RWPE1 (cell line): Measurements from ENCODE around the gene PLXNC1.

Experiments
- CTCF ChIA-PET: fragments of 350-600 bp; sonication (Branson Sonifier 250); formaldehyde crosslinking; extraction: SDS; loops from one replicate; lab custom pipeline; 2021; lab: Yijun Ruan, JAX
- POLR2A ChIA-PET: fragments of 400-600 bp; formaldehyde crosslinking; extraction: SDS; loops from one replicate; lab custom pipeline; 2020; ENCODE audit warnings: antibody characterized with exemption; ENCODE audit not compliant: low non-redundant PET; lab: Yijun Ruan, JAX
- DNase-seq: peaks from one replicate; pipeline ENCODE4 v3.0.0; 2012; ENCODE audit warnings: low spot score
- H3K27ac ChIP-seq: fragments of 450-650 bp; 2 replicates; pipeline ENCODE4 v1.5.1; 2017
- TF ChIP-seq, protein P1 (sequence below): fragments of 450-650 bp; conservative IDR thresholded peaks from 2 replicates; pipeline ENCODE4 v1.5.1; 2017; ENCODE audit warnings: low read depth, mild to moderate bottlenecking

PLXNC1 gene

DNA sequence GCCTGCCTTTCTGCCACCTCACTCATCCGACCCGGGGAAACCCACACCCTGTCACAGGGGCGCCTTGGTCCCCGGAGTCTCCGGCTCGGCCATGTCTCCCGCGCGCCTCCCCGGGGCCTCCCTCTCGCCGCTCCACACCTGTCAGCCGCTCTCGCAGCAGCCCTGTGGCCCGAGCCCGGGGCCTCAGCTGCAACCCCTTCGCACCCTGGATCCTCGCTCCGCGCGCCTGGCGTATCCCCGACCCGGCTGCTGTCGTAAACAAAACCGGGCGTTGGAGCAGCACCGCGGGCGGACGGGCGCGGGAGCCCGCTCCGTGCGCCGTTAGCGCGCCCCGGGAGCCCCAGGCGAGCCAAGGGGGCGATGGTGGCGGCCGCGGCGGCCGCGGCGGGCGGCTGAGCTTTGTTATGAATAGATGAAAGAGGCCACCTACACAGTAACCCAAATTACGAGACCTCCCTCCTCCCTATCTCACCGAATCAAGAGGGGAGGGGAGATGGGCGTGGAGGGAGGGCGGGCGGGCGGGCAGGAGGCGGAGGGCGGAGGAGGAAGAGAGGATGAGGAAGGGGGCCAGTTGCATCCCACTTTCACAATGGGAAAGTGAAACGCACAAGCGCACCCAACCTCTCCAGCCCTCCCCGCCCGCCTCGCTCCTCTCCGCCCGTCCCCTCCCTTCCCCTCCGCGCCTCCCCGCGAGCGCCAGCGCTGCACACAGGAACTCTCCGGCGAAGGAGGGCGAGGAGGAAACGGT, at the start of gene PLXNC1:
Gene PLXNC1 (plus strand): TSS at position 587 of the 748 bp plus-strand sequence. CDS start 395 bp downstream, outside the sequence.
- no peak for DNase-seq
- CTCF ChIA-PET, result interaction anchor here (0.6 kb wide), 1 partner anchor 521 kb away, joined by 3 read pairs; no protein-coding TSS in a partner anchor
- POLR2A ChIA-PET, result no interaction called here
- H3K27ac ChIP-seq, result no peak within 1 kb of the TSS
- TF ChIP-seq, protein P1, sequence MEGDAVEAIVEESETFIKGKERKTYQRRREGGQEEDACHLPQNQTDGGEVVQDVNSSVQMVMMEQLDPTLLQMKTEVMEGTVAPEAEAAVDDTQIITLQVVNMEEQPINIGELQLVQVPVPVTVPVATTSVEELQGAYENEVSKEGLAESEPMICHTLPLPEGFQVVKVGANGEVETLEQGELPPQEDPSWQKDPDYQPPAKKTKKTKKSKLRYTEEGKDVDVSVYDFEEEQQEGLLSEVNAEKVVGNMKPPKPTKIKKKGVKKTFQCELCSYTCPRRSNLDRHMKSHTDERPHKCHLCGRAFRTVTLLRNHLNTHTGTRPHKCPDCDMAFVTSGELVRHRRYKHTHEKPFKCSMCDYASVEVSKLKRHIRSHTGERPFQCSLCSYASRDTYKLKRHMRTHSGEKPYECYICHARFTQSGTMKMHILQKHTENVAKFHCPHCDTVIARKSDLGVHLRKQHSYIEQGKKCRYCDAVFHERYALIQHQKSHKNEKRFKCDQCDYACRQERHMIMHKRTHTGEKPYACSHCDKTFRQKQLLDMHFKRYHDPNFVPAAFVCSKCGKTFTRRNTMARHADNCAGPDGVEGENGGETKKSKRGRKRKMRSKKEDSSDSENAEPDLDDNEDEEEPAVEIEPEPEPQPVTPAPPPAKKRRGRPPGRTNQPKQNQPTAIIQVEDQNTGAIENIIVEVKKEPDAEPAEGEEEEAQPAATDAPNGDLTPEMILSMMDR, result no peak

DNA sequence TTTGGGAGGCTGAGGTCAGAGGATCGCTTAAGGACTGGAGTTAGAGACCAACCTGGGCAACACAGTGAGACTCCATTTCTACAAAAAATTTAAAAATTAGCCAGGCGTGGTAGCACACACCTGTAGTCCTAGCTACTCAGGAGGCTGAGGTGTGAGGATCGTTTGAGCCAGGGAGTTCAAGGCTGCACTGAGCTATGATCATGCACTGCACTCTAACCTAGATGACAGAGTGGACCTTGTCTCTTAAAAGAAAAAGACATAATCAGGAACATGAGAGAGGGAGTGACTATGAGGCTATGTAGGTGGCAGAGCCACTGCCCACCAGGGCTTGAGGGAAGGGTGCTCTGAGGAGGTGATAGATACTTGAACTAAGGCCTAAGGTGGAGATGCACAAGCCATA, 49.2 kb upstream of the PLXNC1 start:
- no peak for DNase-seq
- ChIA-PET POLR2A (no interaction called here), CTCF (no interaction called here)
- peak overlapping the region; percentile 79 for H3K27ac ChIP-seq
- TF ChIP-seq, protein P1, result no peak

DNA sequence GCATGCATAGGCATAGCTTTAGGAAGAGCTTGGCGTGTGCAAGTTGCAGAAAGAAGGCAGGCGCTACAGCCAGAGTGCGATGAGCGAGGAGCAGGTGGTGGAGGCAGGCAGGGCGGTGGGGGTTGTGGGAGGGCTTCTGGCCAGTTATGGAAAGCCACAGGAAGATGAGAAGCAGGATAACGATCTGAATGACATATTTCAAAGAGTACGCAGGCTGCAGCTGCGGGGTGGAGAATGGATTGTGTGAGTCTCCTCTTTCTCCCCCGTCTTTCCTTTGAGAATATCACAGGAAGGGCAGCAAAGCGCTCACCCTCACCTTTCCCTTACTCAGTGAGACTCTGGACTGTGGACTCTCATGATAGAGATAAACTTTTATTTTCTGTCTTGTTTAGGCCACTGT, 48.7 kb upstream of the PLXNC1 start:
- peak; percentile 15 for DNase-seq
- POLR2A ChIA-PET, result no interaction called here
- TF ChIP-seq, protein P1, result no peak
- H3K27ac ChIP-seq, result peak overlapping the region; percentile 79
- CTCF ChIA-PET, result no interaction called here

DNA sequence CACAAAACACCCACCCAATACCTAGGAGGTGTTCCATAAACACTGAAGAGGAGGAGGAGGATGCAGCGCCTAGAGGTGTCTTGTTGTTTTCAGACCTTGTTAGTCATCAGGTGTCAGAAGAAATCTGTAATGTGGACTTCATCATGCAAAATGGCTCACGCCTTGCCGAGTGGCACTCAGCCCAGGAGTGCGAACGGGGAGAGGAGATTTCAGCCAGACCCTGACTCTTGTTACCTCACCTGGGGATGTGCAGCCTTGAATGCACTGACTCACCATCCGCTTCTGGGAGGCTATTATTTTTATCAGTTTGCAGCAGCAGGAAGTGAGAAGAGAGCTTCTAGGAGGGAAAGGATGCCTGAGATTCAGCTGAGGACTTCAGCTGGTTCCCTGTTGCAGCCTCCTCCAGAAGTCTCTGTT, 48.2 kb upstream of the PLXNC1 start:
- TF ChIP-seq, protein P1, result no peak
- DNase-seq, result peak; percentile 79
- H3K27ac ChIP-seq, result peak overlapping the region; percentile 79
- CTCF ChIA-PET, result interaction anchor here (1.0 to 4.5 kb wide), 6 partner anchors 251 to 597 kb away, joined by 3 to 61 read pairs (median 28); no protein-coding TSS in a partner anchor
- POLR2A ChIA-PET, result no interaction called here

DNA sequence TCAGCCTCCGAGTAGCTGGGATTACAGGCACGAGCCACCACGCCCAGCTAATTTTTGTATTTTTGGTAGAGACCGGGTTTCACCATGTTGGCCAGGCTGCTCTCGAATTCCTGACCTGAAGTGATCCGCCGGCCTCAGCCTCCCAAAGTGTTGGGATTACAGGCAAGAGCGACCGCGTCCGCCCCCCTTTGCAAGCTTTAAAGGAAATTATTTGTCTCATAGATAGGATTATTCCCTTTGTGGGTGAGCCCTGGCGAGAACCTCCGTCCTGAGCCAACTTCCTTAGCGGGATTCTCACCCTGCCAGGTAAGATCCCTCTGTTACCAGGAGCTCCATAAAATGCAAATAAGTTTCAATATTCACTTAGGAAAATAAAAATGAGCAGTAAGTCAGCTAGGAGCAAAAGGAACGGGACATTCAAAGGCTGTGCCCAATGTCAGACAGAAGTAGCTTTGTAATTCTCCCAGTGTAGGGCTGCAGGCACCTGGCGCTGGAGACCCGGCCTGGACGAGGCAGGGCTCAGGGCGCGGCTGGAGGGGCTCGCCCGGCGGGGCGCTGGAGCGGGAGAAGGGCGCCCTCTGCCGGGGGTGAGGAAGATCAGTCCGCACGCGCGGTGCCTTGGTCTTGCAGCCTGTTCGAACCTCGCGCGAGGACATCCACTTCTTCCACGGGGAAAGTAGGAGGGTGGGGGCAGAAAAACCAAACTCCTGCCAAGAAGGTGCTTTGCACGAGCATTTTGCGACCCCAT, 47.2 kb upstream of the PLXNC1 start:
- CTCF ChIA-PET, result interaction anchor here (0.6 to 4.5 kb wide), 37 partner anchors 9 to 1595 kb away, joined by 3 to 61 read pairs (median 3); no protein-coding TSS in a partner anchor
- TF ChIP-seq, protein P1, result peak; percentile 85
- POLR2A ChIA-PET, result no interaction called here
- H3K27ac ChIP-seq, result peak overlapping the region; percentile 79
- peak; percentile 36 for DNase-seq
